PC-9 (cell line): Measurements from ENCODE around the gene BRMS1. TPM values are rescaled to one million over a fixed set of nuclear protein-coding genes. Genes with fewer than 3 reads are reported as not detected.

ENCODE experiments used
- BruUV-seq: library from RNA; stranded (reverse); fragments of 400-500 nt; replicated peaks from 2 replicates; lab custom pipeline; 2021; lab: Mats Ljungman, UMichigan
- CTCF ChIA-PET: fragments of 300-600 bp; sonication (Branson Sonifier 250); formaldehyde crosslinking; loops from one replicate; lab custom pipeline; 2022; ENCODE audit warnings: antibody characterized with exemption; lab: Charles Lee
- POLR2A ChIA-PET: fragments of 300-600 bp; sonication (Branson Sonifier 250); formaldehyde crosslinking; loops from one replicate; lab custom pipeline; 2022; ENCODE audit warnings: antibody characterized with exemption; ENCODE audit not compliant: unreplicated experiment; lab: Charles Lee
- DNase-seq, 2 experiments: peaks; one replicate each; pipeline versions ENCODE4 v3.0.0 to v3.0.0-alpha.2; 2015 to 2022; ENCODE audit warnings: mixed read lengths in 1 of 2
- H2AFZ ChIP-seq: fragments of 200-600 bp; sonication (generic); 2 replicates; pipeline ENCODE4 v1.8.1; 2017; ENCODE audit warnings: antibody characterized with exemption
- H3F3A ChIP-seq: fragments of 200-600 bp; sonication (generic); 2 replicates; pipeline ENCODE4 v1.8.1; 2017; ENCODE audit warnings: antibody characterized with exemption, mild to moderate bottlenecking, low read depth; ENCODE audit not compliant: insufficient read depth
- H3K27ac ChIP-seq: fragments of 200-600 bp; sonication (generic); 2 replicates; pipeline ENCODE4 v1.6.1; 2016; ENCODE audit warnings: mixed run types
- H3K27me3 ChIP-seq: fragments of 200-600 bp; sonication (generic); 2 replicates; pipeline ENCODE4 v1.6.1; 2016; ENCODE audit warnings: low read depth, mixed run types; ENCODE audit not compliant: insufficient read depth
- H3K36me3 ChIP-seq: fragments of 200-600 bp; sonication (generic); 2 replicates; pipeline ENCODE4 v1.6.1; 2016; ENCODE audit warnings: low read depth, mixed run types
- H3K4me1 ChIP-seq: fragments of 200-600 bp; sonication (generic); replicated peaks from 2 replicates; pipeline ENCODE4 v1.6.1; 2016; ENCODE audit warnings: mixed run types; ENCODE audit not compliant: insufficient read depth
- H3K4me2 ChIP-seq: fragments of 200-600 bp; sonication (generic); 2 replicates; pipeline ENCODE4 v1.6.1; 2017; ENCODE audit warnings: mixed run types
- H3K4me3 ChIP-seq: fragments of 200-600 bp; sonication (generic); 2 replicates; pipeline ENCODE4 v1.6.1; 2016; ENCODE audit warnings: mixed run types
- H3K79me2 ChIP-seq: fragments of 200-600 bp; sonication (generic); 2 replicates; pipeline ENCODE4 v1.6.1; 2017; ENCODE audit warnings: low read depth, mixed run types
- H3K9me2 ChIP-seq: fragments of 200-600 bp; sonication (generic); 2 replicates; pipeline ENCODE4 v1.8.1; 2017; ENCODE audit warnings: mild to moderate bottlenecking; ENCODE audit not compliant: insufficient read depth
- H3K9me3 ChIP-seq: fragments of 200-600 bp; sonication (generic); 2 replicates; pipeline ENCODE4 v1.8.1; 2016; ENCODE audit warnings: low read depth; ENCODE audit not compliant: insufficient read depth
- H4K20me1 ChIP-seq: fragments of 200-600 bp; sonication (generic); 2 replicates; pipeline ENCODE4 v1.8.1; 2017; ENCODE audit not compliant: insufficient read depth
- CTCF ChIP-seq: fragments of 200-600 bp; sonication (generic); conservative IDR thresholded peaks from 2 replicates; pipeline ENCODE4 v1.6.1; 2017; ENCODE audit warnings: mixed run types, antibody characterized with exemption, mild to moderate bottlenecking, moderate library complexity
- EZH2 ChIP-seq: fragments of 200-600 bp; sonication (generic); IDR thresholded peaks from 2 replicates; pipeline ENCODE4 v1.8.0; 2017; ENCODE audit warnings: antibody characterized with exemption, low read depth
- intact Hi-C: fragments of 100-400 bp; cut with micrococcal nuclease; formaldehyde crosslinking; loops from one replicate; pipeline ENCODE4 v1.10.0; 2022; ENCODE audit not compliant: unreplicated experiment
- total RNA-seq: library from RNA; stranded (reverse); gene quantifications from 2 replicates; pipeline ENCODE4 v1.2.3, GENCODE V29; 2021

Gene BRMS1
- total RNA-seq, 1 experiment from 2014 or later, result 54.3 TPM

GRCh38 chr11:66336234-66337102, 8.4 kb downstream of the BRMS1 start, which contains the start of gene RIN1:
Gene RIN1 (minus strand): TSS chr11:66336434. CDS start chr11:66336402, 32 bp downstream.
- no TSS peak for BruUV-seq
- intact Hi-C loops, result loop anchor here (1.0 to 2.0 kb wide), 3 partner anchors 24 to 114 kb away; partner anchors contain the start of gene YIF1A
- Histone ChIP-seq H3K4me2 (peak within 1 kb of the TSS; percentile 82), H3K4me1 (peaks cover 16% of the 10 kb centered on the region), H3K79me2 (peaks cover 8% of the 10 kb centered on the region; the same call in 1 of the 2 replicates), H3K4me3 (peak within 1 kb of the TSS; percentile 79), H2AFZ (peak within 1 kb of the TSS; percentile 74), H3K36me3 (no peaks in the 10 kb centered on the region), H3K27ac (peak within 1 kb of the TSS; percentile 65), H3K9me3 (no peaks in the 10 kb centered on the region), H3K27me3 (no peaks in the 10 kb centered on the region), H3K9me2 (no peaks in the 10 kb centered on the region), H3F3A (peaks cover 16% of the 10 kb centered on the region; the same call in 1 of the 2 replicates), H4K20me1 (peaks cover 8% of the 10 kb centered on the region)
- ChIA-PET CTCF (interaction anchor here (0.6 to 2.8 kb wide), 8 partner anchors 9 to 119 kb away, joined by 3 to 30 read pairs (median 3); partner anchors contain the start of genes MRPL11 and YIF1A), POLR2A (interaction anchor here (0.6 to 2.0 kb wide), 3 partner anchors 10 to 34 kb away, joined by 3 to 46 read pairs (median 5); no protein-coding TSS in a partner anchor)
- DNase-seq, result peak; percentile 90 to 92
- TF ChIP-seq CTCF (peak; percentile 52), EZH2 (no peak)

- peaks cover 16% of the 10 kb centered on the region for H3K4me1 ChIP-seq
- POLR2A ChIA-PET, result interaction anchor here (0.6 to 2.0 kb wide), 5 partner anchors 11 to 720 kb away, joined by 3 to 46 read pairs (median 5); no protein-coding TSS in a partner anchor
- no peak for TF ChIP-seq CTCF
- TF ChIP-seq EZH2, result no peak
- intact Hi-C loops, result loop anchor here (1.0 to 2.0 kb wide), 3 partner anchors 23 to 113 kb away; partner anchors contain the start of gene YIF1A
- H3K27ac ChIP-seq, result peak overlapping the region; percentile 65
- peaks cover 17% of the 10 kb centered on the region; the same call in 1 of the 2 replicates for H3F3A ChIP-seq
- H4K20me1 ChIP-seq, result peaks cover 8% of the 10 kb centered on the region
- peak; percentile 49 to 63 for DNase-seq
- BruUV-seq, result no TSS peak
- H3K27me3 ChIP-seq, result no peaks in the 10 kb centered on the region
- H3K9me2 ChIP-seq, result no peaks in the 10 kb centered on the region
- no peaks in the 10 kb centered on the region for H3K9me3 ChIP-seq
- H2AFZ ChIP-seq, result peak overlapping the region; percentile 74
- no peaks in the 10 kb centered on the region for H3K36me3 ChIP-seq
- CTCF ChIA-PET, result interaction anchor here (0.6 to 2.8 kb wide), 7 partner anchors 10 to 118 kb away, joined by 3 to 30 read pairs (median 3); partner anchors contain the start of genes MRPL11 and YIF1A
- H3K79me2 ChIP-seq, result peaks cover 8% of the 10 kb centered on the region; the same call in 1 of the 2 replicates
- peak overlapping the region; percentile 79 for H3K4me3 ChIP-seq
- peak overlapping the region; percentile 82 for H3K4me2 ChIP-seq
These were observed 9.2 kb downstream of the BRMS1 start for GRCh38 chr11:66335531-66336233.
